ENCODE data around the gene NOBOX.
"Not testable (repeated sequence)": the region's sequence is repeated elsewhere in the genome, so short reads cannot be mapped to it uniquely, and the experiment has no call there.

Gene NOBOX

DNA sequence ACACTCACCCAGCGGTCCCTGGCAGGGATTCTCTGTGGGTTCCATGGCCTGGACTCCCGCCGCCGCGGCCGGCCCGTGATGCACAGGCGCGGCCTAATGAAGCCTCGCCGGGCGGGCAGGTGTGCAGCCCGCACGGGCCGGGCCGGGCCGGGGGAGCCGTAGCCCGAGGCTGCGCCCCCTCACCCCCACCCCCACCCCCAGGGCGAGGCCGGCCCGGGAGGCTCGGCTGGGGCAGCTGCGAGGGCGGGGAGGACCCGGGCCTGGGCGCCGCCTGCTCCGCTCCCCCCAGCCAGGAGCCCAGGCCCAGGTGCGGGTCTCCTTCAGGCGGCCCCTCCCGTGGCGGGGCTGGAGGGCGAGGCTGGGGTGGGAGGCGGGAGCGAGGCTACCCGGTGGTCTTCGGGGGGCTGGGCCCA, at the start of gene NOBOX:
TSS of gene NOBOX (minus strand) at position 45 of the 413 bp plus-strand sequence.
- DNase-seq (ENCODE audit: low spot score), result no peak

DNA sequence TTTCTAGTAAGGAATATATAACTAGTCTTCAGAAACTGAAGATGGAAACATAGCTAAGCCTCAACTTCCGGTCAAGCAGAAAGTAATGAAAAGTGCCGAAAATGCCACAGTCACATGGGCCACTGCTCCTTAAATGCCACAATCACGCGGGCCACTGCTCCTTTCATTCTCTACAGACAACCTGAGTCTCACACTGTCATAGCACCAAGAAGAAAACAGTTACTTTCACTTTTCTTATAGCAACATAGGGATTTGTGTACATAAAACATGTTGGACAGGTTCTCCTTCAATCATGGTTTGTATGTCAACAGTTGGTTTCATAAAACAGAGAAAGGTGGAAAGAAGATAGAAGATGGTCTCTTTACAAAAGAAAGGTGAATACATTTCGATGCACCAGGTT, 48.6 kb upstream of the NOBOX start:
- no peak for DNase-seq (ENCODE audit: low spot score)

DNA sequence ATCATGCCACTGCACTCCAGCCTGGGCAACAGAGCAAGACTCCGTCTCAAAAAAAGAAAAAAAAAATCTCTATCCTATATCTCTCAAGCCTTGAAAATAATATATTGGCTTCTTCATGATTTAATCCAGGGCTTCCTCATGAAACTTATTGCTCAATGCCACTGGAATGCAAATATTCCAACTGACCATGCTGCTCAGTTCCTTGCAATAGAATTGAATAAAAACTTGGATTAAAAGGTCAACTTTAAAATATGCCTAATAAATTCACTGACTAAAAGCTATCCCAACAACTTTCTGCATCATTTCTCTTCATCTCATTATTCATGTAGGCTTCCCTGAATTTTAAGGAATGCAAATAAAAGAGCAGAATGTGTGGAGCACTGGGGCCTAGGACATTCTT, 42.1 kb upstream of the NOBOX start:
- no peak for DNase-seq (ENCODE audit: low spot score)

- no peak for DNase-seq (ENCODE audit: low spot score)
Measured at GRCh38 chr7:144439717-144440205, 36.3 kb upstream of the NOBOX start.

DNA sequence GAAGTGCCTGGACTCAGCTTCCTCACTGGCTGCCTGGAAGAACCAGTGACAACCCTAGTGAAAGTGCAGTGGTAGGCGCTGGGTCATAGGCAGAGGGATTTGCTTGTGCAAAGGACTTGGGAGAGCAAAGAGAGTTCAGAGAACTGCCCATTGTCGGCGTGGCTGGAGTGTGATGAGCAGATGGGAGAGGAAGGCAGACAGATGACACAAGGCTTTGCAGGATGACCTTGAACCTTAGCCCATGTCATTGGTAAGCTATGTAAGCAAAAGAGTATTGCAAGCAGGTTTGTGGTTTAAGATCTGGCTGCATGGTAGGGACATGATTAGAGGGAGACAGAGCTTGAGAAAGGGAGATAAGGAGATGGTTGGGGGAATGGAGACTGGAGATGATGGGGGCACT, 35.3 kb upstream of the NOBOX start:
- no peak for DNase-seq (ENCODE audit: low spot score)

GRCh38 chr7:144437370-144438191, 34.1 kb upstream of the NOBOX start:
- DNase-seq (ENCODE audit: low spot score), result peak; percentile 3

GRCh38 chr7:144436500-144436899, 33.0 kb upstream of the NOBOX start:
- no peak for DNase-seq (ENCODE audit: low spot score)

GRCh38 chr7:144428431-144428830, 24.9 kb upstream of the NOBOX start:
- no peak for DNase-seq (ENCODE audit: low spot score)

- DNase-seq (ENCODE audit: low spot score), result not testable (repeated sequence)
Measured at GRCh38 chr7:144427539-144427938, 24.0 kb upstream of the NOBOX start.

DNA sequence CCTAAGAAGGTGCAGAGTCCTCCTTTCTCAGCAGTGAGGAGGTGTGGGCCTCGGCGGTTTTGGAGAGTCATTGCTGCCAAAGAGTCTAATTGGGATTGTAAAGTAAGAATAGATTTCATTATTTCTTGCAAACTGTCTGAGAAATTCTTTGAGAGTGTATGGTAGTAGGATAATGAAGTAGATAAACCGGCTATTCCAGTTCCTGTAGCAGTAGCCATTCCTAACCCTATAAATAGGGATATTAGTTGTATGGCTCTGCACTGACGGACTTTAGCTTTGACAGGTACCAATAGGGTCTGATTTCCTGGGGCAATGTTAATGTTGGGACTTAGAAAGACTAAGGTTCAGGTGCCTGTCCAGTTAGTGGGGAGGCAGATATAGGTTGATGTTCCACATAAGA, 15.4 kb upstream of the NOBOX start:
- DNase-seq (ENCODE audit: low spot score), result not testable (repeated sequence)

GRCh38 chr7:144416341-144416740, 12.8 kb upstream of the NOBOX start:
- no peak for DNase-seq (ENCODE audit: low spot score)

GRCh38 chr7:144415858-144416257, 12.4 kb upstream of the NOBOX start:
- no peak for DNase-seq (ENCODE audit: low spot score)

GRCh38 chr7:144414815-144415214, 11.3 kb upstream of the NOBOX start:
- DNase-seq (ENCODE audit: low spot score), result no peak

DNA sequence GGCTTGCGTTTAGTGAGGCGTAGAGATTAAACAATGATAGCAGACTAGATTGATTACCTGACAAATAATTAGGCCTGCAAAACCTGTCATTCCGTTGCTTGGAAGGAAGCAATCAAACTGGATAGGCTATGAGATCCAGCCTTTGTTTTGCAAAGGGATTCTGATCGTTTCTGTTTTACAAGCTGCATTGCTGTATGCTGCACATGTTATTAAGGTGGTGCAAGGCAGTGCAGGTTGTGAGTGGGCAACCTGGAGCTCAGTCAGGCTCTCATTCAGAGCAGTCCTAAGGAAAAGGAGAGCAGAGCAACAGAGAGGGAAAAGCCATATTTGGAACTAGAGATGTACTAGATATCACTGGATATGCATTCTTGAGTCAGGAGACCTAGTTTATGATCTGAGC, 6.9 kb upstream of the NOBOX start:
- no peak for DNase-seq (ENCODE audit: low spot score)

- no peak for DNase-seq (ENCODE audit: low spot score)
Measured at GRCh38 chr7:144408121-144408520, 4.6 kb upstream of the NOBOX start.

- DNase-seq (ENCODE audit: low spot score), result no peak
Measured at GRCh38 chr7:144407266-144407931, 3.9 kb upstream of the NOBOX start.

GRCh38 chr7:144404946-144405345, 1.5 kb upstream of the NOBOX start:
- DNase-seq (ENCODE audit: low spot score), result no peak

GRCh38 chr7:144403102-144403501, 391 bp downstream of the NOBOX start:
- no peak for DNase-seq (ENCODE audit: low spot score)

DNA sequence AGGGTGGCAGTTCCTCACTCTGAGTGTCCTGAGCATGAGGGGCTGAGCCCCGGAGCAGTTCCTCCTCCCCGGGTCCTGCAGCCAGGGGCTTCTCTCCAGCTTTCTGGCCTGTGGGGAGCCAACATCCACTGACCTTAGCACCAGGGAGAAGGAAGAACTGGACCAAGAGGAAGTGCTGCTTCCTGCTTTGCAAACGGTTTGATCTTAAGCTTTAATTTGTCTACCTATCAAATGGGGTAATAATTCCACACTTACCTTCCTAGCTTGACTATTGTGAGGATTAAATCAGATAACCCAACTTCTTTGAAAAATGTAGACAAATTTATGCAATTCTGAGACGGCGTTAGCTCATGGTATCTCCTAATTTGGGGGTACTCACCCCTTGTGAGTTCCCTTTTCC, 2.0 kb downstream of the NOBOX start:
- no peak for DNase-seq (ENCODE audit: low spot score)

DNA sequence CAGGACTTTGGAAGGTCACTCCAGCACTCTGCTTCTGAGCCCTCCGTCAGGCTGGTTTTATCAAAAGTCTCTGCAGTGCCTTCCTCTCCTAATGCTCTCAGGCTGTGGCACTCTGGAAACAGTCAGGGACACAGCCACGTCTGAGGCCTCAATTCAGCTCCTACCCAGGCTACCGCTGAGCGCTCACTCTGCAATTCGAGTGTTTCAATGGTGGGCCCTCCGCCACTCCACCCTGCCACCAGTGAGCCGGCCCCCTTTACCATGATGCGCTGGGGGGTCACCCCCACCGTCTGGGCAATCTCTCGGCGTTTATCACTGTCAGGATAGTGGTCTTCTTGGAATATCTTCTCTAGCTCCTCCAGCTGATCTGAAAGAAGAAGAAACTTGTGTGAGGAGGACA, 3.5 kb downstream of the NOBOX start:
- DNase-seq (ENCODE audit: low spot score), result no peak

DNA sequence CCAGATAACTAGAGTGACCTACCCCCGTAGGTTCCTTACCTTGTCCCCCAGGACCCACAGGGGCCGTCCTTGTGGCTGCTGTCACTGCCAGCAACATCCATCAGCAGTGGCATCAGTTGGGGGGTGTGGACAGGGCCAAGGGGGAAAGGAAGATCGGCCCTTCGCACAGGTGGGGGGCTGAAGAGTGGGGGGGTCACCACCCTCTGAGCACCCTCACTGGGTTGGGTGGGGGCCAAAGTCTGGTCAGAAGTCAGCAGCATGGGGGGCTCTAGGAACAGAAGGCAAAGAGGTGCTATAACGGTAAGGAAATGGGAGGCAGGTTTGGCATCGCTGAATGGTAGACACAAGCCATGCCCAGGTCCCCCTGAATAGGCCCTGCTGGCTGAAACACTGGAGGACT, 4.6 kb downstream of the NOBOX start:
- no peak for DNase-seq (ENCODE audit: low spot score)

DNA sequence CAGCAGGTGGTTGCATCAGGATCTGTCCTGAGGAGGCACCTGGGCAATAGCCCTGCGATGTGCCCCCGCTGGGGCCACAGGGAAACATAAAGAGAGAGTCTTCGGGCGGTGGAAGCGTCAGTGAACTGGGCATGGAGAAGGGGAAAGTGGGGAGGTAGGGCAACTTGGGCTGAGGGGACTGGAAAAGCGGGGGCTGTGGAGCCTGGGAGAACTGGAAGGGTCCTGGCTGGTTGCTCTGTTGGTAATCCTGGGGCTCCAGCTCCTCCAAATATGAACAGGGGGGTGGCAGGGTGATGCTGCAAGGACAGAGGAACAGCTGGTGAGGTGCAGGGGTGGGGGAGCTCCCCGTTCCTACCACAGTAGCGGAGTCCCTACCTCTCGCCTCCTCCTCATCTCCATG, 5.2 kb downstream of the NOBOX start:
- DNase-seq (ENCODE audit: low spot score), result no peak

DNA sequence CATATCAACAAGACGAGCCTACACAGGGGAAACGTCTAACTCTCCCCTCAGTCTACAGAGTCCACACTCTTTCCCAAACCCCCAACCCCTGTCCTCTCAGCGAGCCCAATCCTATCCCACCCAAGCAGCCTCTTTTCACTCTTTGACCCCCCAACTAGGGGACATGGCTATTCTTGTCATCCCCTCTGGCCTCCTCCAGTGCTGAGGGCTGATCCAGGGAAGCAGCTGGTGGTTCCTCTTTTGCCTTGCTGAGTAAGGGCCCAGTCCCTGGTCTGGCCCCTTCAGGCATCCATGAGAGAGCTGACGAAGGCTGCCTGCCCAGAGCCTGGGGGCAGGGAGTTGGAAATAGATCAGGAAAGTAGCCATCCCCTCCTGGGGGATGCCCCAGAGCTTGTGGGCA, 6.4 kb downstream of the NOBOX start:
- DNase-seq (ENCODE audit: low spot score), result no peak
